NCI-H524 treated with DMSO at 0.1 percent for 48 hours (cell line): ENCODE measurements around the gene RPGRIP1L.
"Not testable (repeated sequence)": the region's sequence is repeated elsewhere in the genome, so short reads cannot be mapped to it uniquely, and the experiment has no call there.

ENCODE experiments used
- DNase-seq: peaks from one replicate; lab custom pipeline; 2025; lab: John Stamatoyannopoulos, UW

RPGRIP1L gene

DNA sequence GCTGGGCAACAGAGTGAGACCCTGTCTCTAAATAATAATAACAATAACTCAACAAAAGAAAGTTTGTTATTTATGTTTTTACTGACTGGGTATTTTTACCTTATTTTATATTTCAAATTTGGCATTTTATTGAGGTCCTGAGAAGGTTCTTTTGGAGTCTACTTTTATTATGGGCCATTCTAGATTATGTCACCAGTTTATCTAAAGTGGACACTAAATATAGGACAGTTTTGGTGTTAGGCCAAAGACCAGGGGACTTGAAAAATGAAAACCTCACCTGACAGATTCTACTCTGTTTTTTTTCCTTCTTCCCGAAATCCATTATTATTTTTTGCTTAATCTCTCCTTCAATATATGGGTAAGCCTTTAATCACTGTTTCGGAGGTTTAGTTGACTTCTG, 8.4 kb upstream of the RPGRIP1L start:
- no peak for DNase-seq

DNA sequence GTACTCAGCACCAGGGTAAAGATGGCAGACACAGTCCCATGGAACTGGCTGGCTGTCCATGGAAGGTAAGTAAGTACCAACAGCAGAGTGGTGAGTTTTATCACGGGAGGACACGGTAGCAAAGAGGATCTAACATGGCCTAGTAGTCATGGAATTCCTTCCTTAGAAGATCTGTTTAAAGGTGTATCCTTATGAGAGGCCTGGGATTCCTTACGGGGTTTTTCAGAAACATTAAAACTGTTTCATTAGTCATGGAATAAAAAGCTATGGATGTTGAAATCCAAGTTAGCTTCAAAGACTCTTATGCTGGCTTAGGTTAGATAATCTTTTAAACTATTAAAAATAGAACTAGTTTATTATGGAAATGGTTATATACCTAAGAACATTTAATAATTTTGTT, 7.7 kb upstream of the RPGRIP1L start:
- DNase-seq = no peak

- DNase-seq = no peak
Observed at GRCh38 chr16:53708490-53708889, 4.8 kb upstream of the RPGRIP1L start.

GRCh38 chr16:53707671-53708070, 4.0 kb upstream of the RPGRIP1L start:
- no peak for DNase-seq

- DNase-seq = no peak
Observed at GRCh38 chr16:53704445-53704813, 770 bp upstream of the RPGRIP1L start.

DNA sequence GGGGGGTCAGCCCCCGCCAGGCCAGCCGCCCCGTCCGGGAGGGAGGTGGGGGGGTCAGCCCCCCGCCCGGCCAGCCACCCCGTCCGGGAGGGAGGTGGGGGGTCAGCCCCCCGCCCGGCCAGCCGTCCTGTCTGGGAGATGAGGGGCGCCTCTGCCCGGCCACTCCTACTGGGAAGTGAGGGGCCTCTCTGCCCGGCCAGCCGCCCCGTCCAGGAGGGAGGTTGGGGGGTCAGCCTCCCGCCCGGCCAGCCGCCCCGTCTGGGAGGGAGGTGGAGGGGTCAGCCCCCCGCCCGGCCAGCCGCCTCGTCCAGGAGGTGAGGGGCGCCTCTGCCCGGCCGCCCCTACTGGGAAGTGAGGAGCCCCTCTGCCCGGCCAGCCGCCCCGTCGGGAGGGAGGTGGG, 5.4 kb downstream of the RPGRIP1L start:
- DNase-seq = not testable (repeated sequence)

DNA sequence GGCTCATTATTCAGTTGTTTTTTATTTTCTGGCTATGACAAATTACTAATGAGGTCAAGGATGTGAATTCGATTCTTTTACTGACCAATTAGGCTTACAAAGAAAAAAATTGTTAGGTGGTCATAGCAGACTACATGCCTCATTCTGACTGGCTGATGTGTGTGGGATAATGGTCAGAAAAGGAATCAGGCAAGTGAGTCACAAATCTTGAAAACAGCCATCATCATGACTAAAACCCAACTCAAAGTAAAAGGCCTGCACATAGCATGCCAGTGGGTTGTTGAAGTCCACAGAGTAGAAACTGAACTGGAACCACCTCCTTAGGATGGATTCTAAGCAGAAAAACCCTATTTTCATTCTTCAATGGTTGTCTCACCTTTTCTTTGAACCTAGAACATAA, 8.6 kb downstream of the RPGRIP1L start:
- DNase-seq = no peak

DNA sequence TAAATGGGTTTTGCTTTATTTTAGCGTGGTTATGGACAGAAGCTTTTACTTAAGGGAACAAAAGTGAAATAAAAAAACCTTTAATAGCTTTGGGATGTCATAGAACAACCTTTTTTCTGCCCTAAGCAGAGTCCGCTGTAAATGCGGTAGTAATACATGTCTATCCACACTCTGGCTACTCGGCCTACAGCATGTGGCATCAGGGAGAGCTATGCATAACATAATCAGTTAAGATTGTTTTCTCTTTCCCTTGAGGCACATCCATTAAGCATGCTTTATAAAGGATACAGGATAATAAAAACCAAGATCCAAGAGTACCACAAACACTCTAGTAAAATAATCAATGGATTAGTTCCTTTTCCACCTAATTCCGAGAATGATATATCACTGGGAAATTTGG, 10.3 kb downstream of the RPGRIP1L start:
- DNase-seq = no peak

GRCh38 chr16:53692146-53692545, 11.5 kb downstream of the RPGRIP1L start:
- no peak for DNase-seq

- no peak for DNase-seq
Observed at GRCh38 chr16:53690771-53691170, 12.9 kb downstream of the RPGRIP1L start.

DNA sequence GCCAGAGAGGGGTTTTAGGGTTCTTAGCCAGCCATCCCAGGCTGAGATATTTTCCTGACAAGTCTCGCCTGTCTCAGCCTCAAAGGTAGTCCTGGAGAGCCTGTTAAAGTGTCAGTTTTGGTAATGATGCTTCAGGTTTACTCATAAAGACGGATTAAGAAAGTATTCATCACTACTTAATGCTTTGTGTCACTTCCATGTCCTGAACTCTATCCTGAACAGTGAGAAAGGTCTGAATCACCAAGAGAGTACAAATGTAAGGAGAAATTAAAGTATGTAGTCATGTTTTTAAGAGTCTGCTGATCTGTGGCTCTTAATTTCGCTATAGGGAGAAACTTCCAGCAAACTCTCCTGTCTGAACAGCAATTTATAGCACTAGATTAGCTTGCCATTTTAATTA, 14.0 kb downstream of the RPGRIP1L start:
- DNase-seq = no peak

GRCh38 chr16:53686710-53687109, 16.9 kb downstream of the RPGRIP1L start:
- DNase-seq = no peak

DNA sequence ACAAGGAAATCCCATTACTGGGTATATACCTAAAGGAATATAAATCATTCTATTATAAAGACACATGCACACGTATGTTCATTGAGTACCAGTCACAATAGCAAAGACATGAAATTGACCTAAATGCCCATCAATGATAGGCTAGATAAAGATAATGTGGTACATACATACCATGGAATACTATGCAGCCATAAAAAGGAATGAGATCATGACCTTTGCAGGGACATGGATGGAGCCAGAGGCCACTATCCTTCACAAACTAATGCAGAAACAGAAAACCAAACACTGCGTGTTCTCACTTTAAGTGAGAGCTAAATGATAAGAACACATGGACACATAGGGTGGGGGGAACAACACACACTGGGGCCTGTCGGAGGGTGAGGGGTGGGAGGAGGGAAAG, 18.3 kb downstream of the RPGRIP1L start:
- DNase-seq = not testable (repeated sequence)

GRCh38 chr16:53681354-53681753, 22.3 kb downstream of the RPGRIP1L start:
- DNase-seq = no peak

- DNase-seq = no peak
Observed at GRCh38 chr16:53680756-53681155, 22.9 kb downstream of the RPGRIP1L start.

GRCh38 chr16:53678756-53679343, 24.8 kb downstream of the RPGRIP1L start:
- DNase-seq = no peak

DNA sequence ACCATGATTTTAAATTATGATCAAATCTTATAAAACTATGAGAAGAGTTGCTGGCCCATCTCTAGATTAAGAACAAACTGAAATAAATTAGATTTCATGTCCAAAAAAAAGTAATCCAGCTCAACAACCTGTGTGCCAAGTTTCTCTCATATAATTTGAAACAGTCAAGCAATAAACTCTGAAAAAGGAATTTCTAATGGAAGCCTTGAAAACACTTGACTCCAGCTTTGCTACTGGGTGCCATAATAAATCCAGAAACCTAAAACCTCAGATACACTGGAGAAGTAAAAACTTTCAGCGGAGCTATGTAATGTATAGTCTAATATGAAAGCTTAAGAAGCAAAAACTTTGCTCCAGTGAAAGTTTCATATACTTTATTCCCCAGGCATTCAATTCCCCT, 25.5 kb downstream of the RPGRIP1L start:
- no peak for DNase-seq

DNA sequence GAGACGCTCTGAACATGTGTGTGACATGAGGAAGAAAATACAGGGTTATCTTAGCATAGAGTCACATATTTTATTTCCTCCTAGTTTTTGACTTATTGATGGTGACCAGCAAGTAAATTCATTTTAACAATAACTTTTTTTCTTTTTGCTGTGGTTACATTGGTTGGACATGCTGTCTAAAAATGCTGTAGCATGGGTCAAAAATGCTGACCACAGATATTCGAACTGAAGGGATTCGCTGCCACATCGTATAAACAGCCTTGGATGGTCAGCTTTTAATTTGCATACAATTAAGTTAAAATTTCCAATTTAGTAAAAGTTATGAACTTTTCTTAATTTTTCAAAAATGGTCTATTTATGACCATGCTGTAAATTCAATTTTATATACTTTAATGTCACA, 30.5 kb downstream of the RPGRIP1L start:
- DNase-seq = no peak

- DNase-seq = peak; percentile 15
Observed at GRCh38 chr16:53672461-53672860, 31.2 kb downstream of the RPGRIP1L start.

DNA sequence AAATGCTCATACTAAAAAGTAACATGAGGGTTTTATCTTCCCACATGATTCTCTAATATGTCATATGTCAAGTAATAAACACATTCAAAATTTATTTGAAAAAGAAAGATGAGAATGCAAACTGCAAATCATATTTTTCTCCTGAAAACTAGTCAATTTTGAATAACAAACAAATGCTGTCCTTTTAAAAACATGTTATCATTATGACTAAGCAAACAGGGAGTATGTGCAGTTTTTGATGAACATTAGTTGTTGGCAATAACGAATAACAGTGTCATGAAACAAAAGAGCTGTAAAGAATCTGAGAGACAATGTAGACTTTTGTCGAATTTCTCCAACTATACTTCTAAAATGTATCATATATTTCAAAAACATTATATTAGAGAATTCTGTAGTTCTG, 34.8 kb downstream of the RPGRIP1L start:
- no peak for DNase-seq

DNA sequence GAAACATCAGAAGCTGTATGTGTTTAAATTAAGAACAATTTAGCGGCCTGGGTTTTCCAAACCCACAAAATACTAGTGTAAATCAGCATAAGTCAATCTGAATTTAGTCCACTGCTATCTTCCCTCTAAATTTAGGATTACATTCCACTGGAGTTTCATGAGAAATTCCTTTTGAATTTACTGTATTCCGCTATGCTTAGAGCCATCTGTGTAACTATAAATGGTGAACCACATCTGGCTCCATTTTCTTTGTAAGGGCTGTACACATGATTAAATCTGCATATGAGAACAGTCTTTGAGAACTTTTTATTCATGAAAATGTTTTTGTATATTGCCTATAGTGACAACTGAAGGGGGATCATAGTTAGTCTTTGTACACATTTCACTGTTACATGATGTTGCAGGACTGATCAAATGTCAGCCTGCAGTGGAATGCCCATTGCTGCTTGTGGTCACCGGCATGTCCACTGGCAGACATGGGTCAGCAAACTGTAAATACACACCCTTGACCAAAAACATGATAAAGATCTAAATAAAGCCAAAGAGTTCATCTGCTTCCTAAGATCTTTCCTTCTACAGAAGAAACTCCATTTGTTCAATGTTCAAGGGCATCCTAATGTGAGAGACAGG, 36.8 kb downstream of the RPGRIP1L start:
- DNase-seq = no peak

GRCh38 chr16:53664724-53665345, 38.8 kb downstream of the RPGRIP1L start:
- DNase-seq = no peak

GRCh38 chr16:53662072-53662471, 41.6 kb downstream of the RPGRIP1L start:
- DNase-seq = no peak

DNA sequence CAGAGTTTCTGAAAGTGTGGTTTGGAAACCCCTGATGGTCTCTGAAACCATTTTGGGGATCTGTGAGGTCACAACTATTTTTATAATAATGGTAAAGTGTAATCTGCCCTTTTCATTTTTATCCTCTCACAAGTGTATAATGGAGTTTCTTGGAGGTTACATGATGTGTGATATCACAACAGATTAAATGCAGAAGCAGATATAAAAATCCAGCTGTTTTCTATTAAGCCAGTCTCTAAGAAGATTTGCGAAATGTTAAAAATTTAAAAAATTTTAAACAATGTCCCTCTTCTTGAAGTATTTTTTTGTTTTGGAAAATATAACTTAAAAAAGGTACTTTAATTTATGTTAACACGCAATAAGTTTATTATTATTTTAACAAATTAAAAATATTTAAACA, 48.7 kb downstream of the RPGRIP1L start:
- DNase-seq = no peak
